HG03135 (cell line): ENCODE data around the gene ELOVL1.
A peak's percentile ranks its signal among the peaks of the same experiment; 100 is the strongest.

Experiments used
- ATAC-seq: cut with Tn5 transposase; IDR thresholded peaks from one replicate; pipeline ENCODE4 v1.9.1; 2021; ENCODE audit warnings: mild to moderate bottlenecking, moderate library complexity; ENCODE audit not compliant: unreplicated experiment

The ELOVL1 gene

GRCh38 chr1:43358121-43358745 is 9.6 kb downstream of the ELOVL1 start:
- ATAC-seq = peak; percentile 14

GRCh38 chr1:43357251-43357650 is 10.6 kb downstream of the ELOVL1 start:
- ATAC-seq = no peak

GRCh38 chr1:43354936-43355335 is 12.9 kb downstream of the ELOVL1 start:
- ATAC-seq = no peak

- no peak for ATAC-seq
Observed at GRCh38 chr1:43354471-43354870, 13.3 kb downstream of the ELOVL1 start.

- no peak for ATAC-seq
Observed at GRCh38 chr1:43352881-43353280, 14.9 kb downstream of the ELOVL1 start.

- ATAC-seq = no peak
Observed at GRCh38 chr1:43352351-43352705, 15.5 kb downstream of the ELOVL1 start.

GRCh38 chr1:43351421-43352350 is 16.1 kb downstream of the ELOVL1 start:
- ATAC-seq = no peak

GRCh38 chr1:43350976-43351375 is 16.8 kb downstream of the ELOVL1 start:
- no peak for ATAC-seq

- no peak for ATAC-seq
Observed at GRCh38 chr1:43349594-43350306, 18.1 kb downstream of the ELOVL1 start.

GRCh38 chr1:43348809-43349593 is 18.8 kb downstream of the ELOVL1 start:
- ATAC-seq = no peak

- no peak for ATAC-seq
Observed at GRCh38 chr1:43348343-43348808, 19.4 kb downstream of the ELOVL1 start.

- no peak for ATAC-seq
Observed at GRCh38 chr1:43346636-43347035, 21.2 kb downstream of the ELOVL1 start.

GRCh38 chr1:43345120-43345519 is 22.7 kb downstream of the ELOVL1 start:
- no peak for ATAC-seq

- no peak for ATAC-seq
Observed at GRCh38 chr1:43344267-43344850, 23.5 kb downstream of the ELOVL1 start.

GRCh38 chr1:43340559-43340958 is 27.3 kb downstream of the ELOVL1 start:
- no peak for ATAC-seq

- no peak for ATAC-seq
Observed at GRCh38 chr1:43339584-43340232, 28.1 kb downstream of the ELOVL1 start.

- ATAC-seq = no peak
Observed at GRCh38 chr1:43338001-43338400, 29.8 kb downstream of the ELOVL1 start.

- no peak for ATAC-seq
Observed at GRCh38 chr1:43337588-43337987, 30.2 kb downstream of the ELOVL1 start, which contains the start of gene MPL. Gene MPL (plus strand): TSS chr1:43337818. CDS start chr1:43337849, 31 bp downstream.

- no peak for ATAC-seq
Observed at GRCh38 chr1:43334453-43335205, 33.2 kb downstream of the ELOVL1 start.
